Gastrocnemius medialis (tissue), 4 donors: ENCODE results near the gene MYO6. TPM values are rescaled to one million over a fixed set of nuclear protein-coding genes. Genes with fewer than 3 reads are reported as not detected.

Experiments used
- ATAC-seq, 2 donors: fragments of 150-250 bp; one replicate each; pipeline ENCODE4 v1.9.1; 2016
- DNase-seq, 2 donors: peaks; one replicate each; pipeline ENCODE4 v3.0.0-alpha.2; 2019
- H3K27ac ChIP-seq, 4 donors: fragments of 200-600 bp; sonication (generic); 1 replicate in 1 of 4; 2 replicates in 3 of 4; pipeline ENCODE4 v1.5.1; 2016 to 2018; ENCODE audit warnings: mild to moderate bottlenecking in 2 of 4, moderate library complexity in 1 of 4
- H3K27me3 ChIP-seq, 3 donors: fragments of 200-600 bp; sonication (generic) in 2 of 3; 1 replicate in 1 of 3; 2 replicates in 2 of 3; pipeline versions ENCODE4 v1.5.1 to v1.6.0; 2016 to 2019; ENCODE audit warnings: mild to moderate bottlenecking in 1 of 3, moderate library complexity in 1 of 3
- H3K36me3 ChIP-seq, 2 donors: fragments of 200-600 bp; sonication (generic) in 1 of 2; one replicate each; pipeline ENCODE4 v1.5.1; 2017 to 2018
- H3K4me1 ChIP-seq, 2 donors: fragments of 200-600 bp; sonication (generic) in 1 of 2; one replicate each; pipeline ENCODE4 v1.5.1; 2016 to 2017; ENCODE audit warnings: mild to moderate bottlenecking in 2 of 2
- H3K4me3 ChIP-seq, 4 donors: fragments of 200-600 bp; sonication (generic) in 3 of 4; 1 replicate in 1 of 4; 2 replicates in 3 of 4; pipeline ENCODE4 v1.5.1; 2016 to 2019; ENCODE audit warnings: mild to moderate bottlenecking in 2 of 4
- H3K9me3 ChIP-seq, 3 donors: fragments of 200-600 bp; sonication (generic) in 2 of 3; 1 replicate in 1 of 3; 2 replicates in 2 of 3; pipeline ENCODE4 v1.5.1; 2016 to 2019
- CTCF ChIP-seq, 5 experiments: fragments of 450-650 bp in 3 of 5; fragments of 200-600 bp in 2 of 5; sonication (generic) in 2 of 5; IDR thresholded peaks in 4 of 5; conservative IDR thresholded peaks in 1 of 5; 1 replicate in 4 of 5; 2 replicates in 1 of 5; pipeline ENCODE4 v1.5.1; 2016 to 2019; ENCODE audit warnings: antibody characterized with exemption in 5 of 5, mild to moderate bottlenecking in 3 of 5, moderate library complexity in 3 of 5
- POLR2A ChIP-seq, 2 donors: fragments of 450-650 bp; IDR thresholded peaks; one replicate each; pipeline ENCODE4 v1.6.1; 2017; ENCODE audit warnings: antibody characterized with exemption in 2 of 2, mild to moderate bottlenecking in 2 of 2, moderate library complexity in 2 of 2
- in situ Hi-C, 4 donors: fragments of 200-750 bp; cut with MboI; loops; one replicate each; pipeline versions ENCODE4 v1.15.0 to v1.8.0; 2017; ENCODE audit warnings: low sequenced_read_pairs in 4 of 4
- intact Hi-C: fragments of 100-400 bp; cut with DNase I; formaldehyde crosslinking; loops from one replicate; pipeline ENCODE4 v1.15.1; 2023; ENCODE audit warnings: low total_unique reads
- total RNA-seq, 4 donors: library from RNA; depleted of rRNA; stranded (reverse); fragments of >200 nt; gene quantifications; one replicate each; pipeline versions ENCODE4 v1.1.0 to v1.2.3, GENCODE V29; 2016

MYO6 gene
- total RNA-seq, 4 donors from 2014 or later = 1.6 to 7.9 (median 4.2) TPM

DNA sequence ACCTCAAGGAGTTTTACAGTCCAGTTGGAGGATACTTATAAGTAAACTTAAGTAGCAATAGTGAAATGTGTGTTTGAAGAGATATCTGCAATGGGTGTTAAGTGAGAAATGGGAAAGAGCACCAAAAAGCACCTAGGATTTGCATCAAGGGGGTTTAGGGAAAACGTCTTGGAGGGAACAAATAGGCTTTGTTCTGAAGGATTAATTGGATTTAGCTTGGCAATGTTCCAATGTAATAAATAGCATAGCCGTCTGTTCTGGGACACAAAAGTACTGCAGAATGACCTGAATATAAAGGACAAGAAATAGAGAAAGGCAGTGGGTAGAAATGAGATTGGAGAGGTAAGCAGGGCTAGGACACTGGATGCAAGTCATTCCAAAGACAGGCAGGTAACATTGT is 2.8 kb upstream of the MYO6 start:
- Histone ChIP-seq H3K27ac (no peak overlapping the region), H3K27me3 (no peaks in the 10 kb centered on the region), H3K36me3 (no peaks in the 10 kb centered on the region), H3K4me3 (no peak overlapping the region), H3K4me1 (peaks cover 7 to 10% of the 10 kb centered on the region in 2 donors), H3K9me3 (no peaks in the 10 kb centered on the region)
- TF ChIP-seq POLR2A (IDR thresholded peaks at IDR 0.05) (no peak), CTCF (IDR thresholded peaks at IDR 0.05 in 4 of 5, conservative IDR thresholded peaks at IDR 0.05 in 1 of 5) (no peak)
- DNase-seq (no peak), ATAC-seq (no peak)
- intact Hi-C loops = no loop called here
- in situ Hi-C loops = no loop called here

DNA sequence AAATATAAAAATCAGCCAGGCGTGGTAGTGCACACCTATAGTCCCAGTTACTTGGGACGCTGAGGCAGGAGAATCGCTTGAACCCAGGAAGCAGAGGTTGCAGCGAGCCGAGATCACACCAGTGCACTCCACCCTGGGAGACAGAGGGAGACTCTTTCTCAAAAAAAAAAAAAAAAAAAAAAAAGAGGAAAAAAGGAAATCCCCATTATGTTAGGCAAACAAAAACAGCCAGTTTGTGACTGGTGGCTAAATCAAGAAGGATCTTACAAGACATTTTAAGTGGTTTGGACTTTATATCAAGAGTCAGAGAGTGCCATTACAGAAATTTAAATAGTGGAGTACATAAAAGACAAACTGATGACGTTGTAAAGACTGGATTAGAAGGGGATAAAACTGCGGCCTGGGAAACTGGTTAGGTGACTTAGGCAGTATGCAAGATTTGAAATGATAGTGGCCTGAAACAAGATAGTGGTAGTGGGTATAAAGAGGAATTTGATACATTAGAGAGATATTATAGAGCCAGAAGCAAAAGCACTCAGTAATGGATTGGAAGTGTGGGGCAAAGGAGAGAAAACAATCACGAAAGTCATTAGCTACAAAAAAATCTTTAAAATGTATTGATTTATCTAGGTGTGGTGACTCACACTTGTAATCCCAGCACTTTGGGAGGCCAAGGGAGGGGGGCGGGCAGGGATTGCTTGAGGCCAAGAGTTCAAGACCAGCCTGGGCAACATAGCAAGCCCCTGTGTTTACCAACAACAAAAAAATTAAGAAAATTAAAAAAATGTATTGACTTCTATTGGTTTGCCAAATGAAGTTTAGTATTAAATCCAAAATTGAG is 1.7 kb upstream of the MYO6 start:
- no peak for TF ChIP-seq CTCF (IDR thresholded peaks at IDR 0.05 in 4 of 5, conservative IDR thresholded peaks at IDR 0.05 in 1 of 5)
- TF ChIP-seq POLR2A (IDR thresholded peaks at IDR 0.05) = no peak
- Histone ChIP-seq H3K4me1 (peaks cover 12 to 15% of the 10 kb centered on the region in 2 donors), H3K9me3 (no peaks in the 10 kb centered on the region), H3K36me3 (no peaks in the 10 kb centered on the region), H3K4me3 (no peak overlapping the region), H3K27me3 (no peaks in the 10 kb centered on the region), H3K27ac (no peak overlapping the region)
- intact Hi-C loops = no loop called here
- in situ Hi-C loops = no loop called here
- no peak for DNase-seq
- ATAC-seq = no peak

GRCh38 chr6:75748003-75748742 is 866 bp upstream of the MYO6 start:
- in situ Hi-C loops = no loop called here
- Histone ChIP-seq H3K9me3 (no peaks in the 10 kb centered on the region), H3K4me1 (peaks cover 12 to 15% of the 10 kb centered on the region in 2 donors), H3K36me3 (no peaks in the 10 kb centered on the region), H3K27ac (peak overlapping the region; percentile 76 to 82 (median 82)), H3K27me3 (no peaks in the 10 kb centered on the region), H3K4me3 (peak overlapping the region; percentile 72 to 96 (median 93))
- no peak for ATAC-seq
- intact Hi-C loops = no loop called here
- no peak for TF ChIP-seq POLR2A (IDR thresholded peaks at IDR 0.05)
- no peak for TF ChIP-seq CTCF (IDR thresholded peaks at IDR 0.05 in 4 of 5, conservative IDR thresholded peaks at IDR 0.05 in 1 of 5)
- DNase-seq = no peak

- H3K4me1 ChIP-seq = peaks cover 12 to 18% of the 10 kb centered on the region in 2 donors
- H3K9me3 ChIP-seq = no peaks in the 10 kb centered on the region
- no peaks in the 10 kb centered on the region for H3K27me3 ChIP-seq
- no peaks in the 10 kb centered on the region for H3K36me3 ChIP-seq
- H3K4me3 ChIP-seq = no peak overlapping the region
- in situ Hi-C loops (no loop called here), intact Hi-C loops (no loop called here)
- H3K27ac ChIP-seq = no peak overlapping the region
- ATAC-seq = no peak
- no peak for DNase-seq
- no peak for TF ChIP-seq CTCF (IDR thresholded peaks at IDR 0.05 in 4 of 5, conservative IDR thresholded peaks at IDR 0.05 in 1 of 5)
- no peak for TF ChIP-seq POLR2A (IDR thresholded peaks at IDR 0.05)
These were observed 2.4 kb downstream of the MYO6 start for GRCh38 chr6:75751443-75751842.
